Brain microvascular endothelial cell (primary cell): Measurements from ENCODE around the gene ERICH6.
A peak's percentile ranks its signal among the peaks of the same experiment; 100 is the strongest.

ENCODE experiments used
- DNase-seq: peaks from one replicate; pipeline ENCODE4 v3.0.0-alpha.2; 2020
- H3K27ac ChIP-seq: fragments of 250-450 bp; sonication (Bioruptor Pico); 2 replicates; pipeline ENCODE4 v1.5.1; 2020; ENCODE audit warnings: mild to moderate bottlenecking, moderate library complexity
- H3K27me3 ChIP-seq: fragments of 250-450 bp; sonication (Bioruptor Pico); replicated peaks from 2 replicates; pipeline ENCODE4 v1.5.1; 2020; ENCODE audit warnings: mild to moderate bottlenecking
- H3K36me3 ChIP-seq: fragments of 250-450 bp; sonication (Bioruptor Pico); replicated peaks from 2 replicates; pipeline ENCODE4 v1.5.1; 2020; ENCODE audit warnings: mild to moderate bottlenecking
- H3K4me3 ChIP-seq: 2 replicates; pipeline ENCODE4 v1.5.1; 2011; ENCODE audit warnings: low read depth, mild to moderate bottlenecking, control low read depth, low read length, moderate library complexity
- CTCF ChIP-seq: IDR thresholded peaks from 2 replicates; pipeline ENCODE4 v1.5.1; 2011; ENCODE audit warnings: low read depth, mild to moderate bottlenecking, moderate library complexity, low read length, control low read depth, inconsistent platforms; ENCODE audit errors: missing control alignments
- in situ Hi-C: cut with HindIII; loops from 2 replicates; pipeline ENCODE4 v1.10.0; 2017; ENCODE audit warnings: low sequenced_read_pairs, low pct_ligation_motif_present

The ERICH6 gene

GRCh38 chr3:150703299-150703755, 393 bp downstream of the ERICH6 start:
- no peak for DNase-seq
- in situ Hi-C loops: no loop called here
- Histone ChIP-seq H3K27ac (peak overlapping the region; percentile 66), H3K4me3 (peak overlapping the region; percentile 76), H3K27me3 (no peaks in the 10 kb centered on the region), H3K36me3 (no peaks in the 10 kb centered on the region)
- TF ChIP-seq CTCF: no peak

- peak; percentile 63 for DNase-seq
- no peak for TF ChIP-seq CTCF
- H3K27ac ChIP-seq: no peak overlapping the region
- H3K27me3 ChIP-seq: no peaks in the 10 kb centered on the region
- H3K4me3 ChIP-seq: no peak overlapping the region
- H3K36me3 ChIP-seq: no peaks in the 10 kb centered on the region
- in situ Hi-C loops: no loop called here
Observed at GRCh38 chr3:150699068-150699639, 4.6 kb downstream of the ERICH6 start.

GRCh38 chr3:150697646-150698045, 6.1 kb downstream of the ERICH6 start:
- TF ChIP-seq CTCF: no peak
- Histone ChIP-seq H3K27ac (no peak overlapping the region), H3K27me3 (no peaks in the 10 kb centered on the region), H3K4me3 (no peak overlapping the region), H3K36me3 (no peaks in the 10 kb centered on the region)
- DNase-seq: peak; percentile 20
- in situ Hi-C loops: no loop called here

GRCh38 chr3:150691414-150692040, 12.2 kb downstream of the ERICH6 start:
- H3K27ac ChIP-seq: no peak overlapping the region
- no peaks in the 10 kb centered on the region for H3K27me3 ChIP-seq
- H3K36me3 ChIP-seq: no peaks in the 10 kb centered on the region
- in situ Hi-C loops: no loop called here
- DNase-seq: no peak
- H3K4me3 ChIP-seq: no peak overlapping the region
- TF ChIP-seq CTCF: no peak

GRCh38 chr3:150687613-150688012, 16.1 kb downstream of the ERICH6 start:
- no peak for DNase-seq
- Histone ChIP-seq H3K36me3 (no peaks in the 10 kb centered on the region), H3K27ac (no peak overlapping the region), H3K4me3 (no peak overlapping the region), H3K27me3 (no peaks in the 10 kb centered on the region)
- TF ChIP-seq CTCF: no peak
- in situ Hi-C loops: no loop called here

- Histone ChIP-seq H3K27ac (no peak overlapping the region), H3K27me3 (no peaks in the 10 kb centered on the region), H3K4me3 (no peak overlapping the region), H3K36me3 (no peaks in the 10 kb centered on the region)
- no peak for TF ChIP-seq CTCF
- no peak for DNase-seq
- in situ Hi-C loops: no loop called here
Observed at GRCh38 chr3:150682824-150683223, 20.9 kb downstream of the ERICH6 start.
